ENCODE data around the gene ZNF235.
A peak's percentile ranks its signal among the peaks of the same experiment; 100 is the strongest.
"Not testable (repeated sequence)": the region's sequence is repeated elsewhere in the genome, so short reads cannot be mapped to it uniquely, and the experiment has no call there.

ZNF235 gene

GRCh38 chr19:44341794-44342193 is 37.0 kb upstream of the ZNF235 start:
- TF ChIP-seq ZNF843 (tag by site-specific recombination; IDR thresholded peaks at IDR 0.05) (no peak), ZBTB10 (tag by site-specific recombination; IDR thresholded peaks at IDR 0.05) (no peak), ZFHX2 (tag by site-specific recombination; conservative IDR thresholded peaks at IDR 0.05) (no peak)
- Histone ChIP-seq H3K4me1 (ENCODE audit: control insufficient read depth, insufficient read depth, low read length) (no peaks in the 10 kb centered on the region), H3K4me3 (ENCODE audit: low read depth, low read length) (no peak overlapping the region), H3K9me3 (ENCODE audit: control insufficient read depth, insufficient read depth, low read depth, low read length) (no peaks in the 10 kb centered on the region), H3K36me3 (ENCODE audit: control insufficient read depth in 2 of 2, insufficient read depth in 1 of 2, low read length in 2 of 2) (peaks cover 24 to 37% of the 10 kb centered on the region in 2 experiments), H3K27ac (ENCODE audit: extremely low read depth, low read depth, low read length) (no peak overlapping the region)
- ChIA-PET CTCF (interaction anchor here (1.0 kb wide), 1 partner anchor 241 kb away, joined by 4 read pairs; no protein-coding TSS in a partner anchor), POLR2A (no interaction called here)

- CTCF ChIA-PET = interaction anchor here (0.5 kb wide), 1 partner anchor 74 kb away, joined by 3 read pairs; no protein-coding TSS in a partner anchor
- TF ChIP-seq SETDB1 (IDR thresholded peaks at IDR 0.05; ENCODE audit: insufficient read length, low read length) (peak; percentile 77), ZNF280D (tag by site-specific recombination; IDR thresholded peaks at IDR 0.05) (peak; percentile 34; the same call in 1 of the 2 replicates), ZNF626 (tag by site-specific recombination; IDR thresholded peaks at IDR 0.05) (peak; percentile 40; the same call in 1 of the 2 replicates)
- H3K4me1 ChIP-seq (ENCODE audit: control insufficient read depth, insufficient read depth, low read length); H3K27ac ChIP-seq (ENCODE audit: extremely low read depth, low read depth, low read length); H3K9me3 ChIP-seq (ENCODE audit: control insufficient read depth, insufficient read depth, low read depth, low read length); POLR2A ChIA-PET; H3K4me3 ChIP-seq (ENCODE audit: low read depth, low read length): not testable (repeated sequence)
- H3K36me3 ChIP-seq (ENCODE audit: control insufficient read depth in 2 of 2, insufficient read depth in 1 of 2, low read length in 2 of 2) = peaks cover 70 to 91% of the 10 kb centered on the region in 2 experiments
Measured at GRCh38 chr19:44334639-44335038, 29.8 kb upstream of the ZNF235 start.

- H3K36me3 ChIP-seq (ENCODE audit: control insufficient read depth in 2 of 2, insufficient read depth in 1 of 2, low read length in 2 of 2) = peaks cover 73 to 97% of the 10 kb centered on the region in 2 experiments
- peaks cover 9% of the 10 kb centered on the region for H3K9me3 ChIP-seq (ENCODE audit: control insufficient read depth, insufficient read depth, low read depth, low read length)
Measured at GRCh38 chr19:44332145-44332544, 27.3 kb upstream of the ZNF235 start.

GRCh38 chr19:44315883-44316282 is 11.1 kb upstream of the ZNF235 start:
- TF ChIP-seq ZNF350 (tag by site-specific recombination; IDR thresholded peaks at IDR 0.05) (peak; percentile 76), ZBTB49 (tag by site-specific recombination; IDR thresholded peaks at IDR 0.05; ENCODE audit: low read depth) (no peak), BCL6B (tag by site-specific recombination; IDR thresholded peaks at IDR 0.05) (peak; percentile 47; the same call in 1 of the 2 replicates), ZNF112 (tag by site-specific recombination; IDR thresholded peaks at IDR 0.05) (peak; percentile 44; the same call in 1 of the 2 replicates)
- no peak overlapping the region for H3K4me3 ChIP-seq (ENCODE audit: low read depth, low read length)
- CTCF ChIA-PET = no interaction called here
- no peaks in the 10 kb centered on the region for H3K36me3 ChIP-seq (ENCODE audit: control insufficient read depth in 2 of 2, insufficient read depth in 1 of 2, low read length in 2 of 2)
- no peak overlapping the region for H3K27ac ChIP-seq (ENCODE audit: extremely low read depth, low read depth, low read length)
- H3K9me3 ChIP-seq (ENCODE audit: control insufficient read depth, insufficient read depth, low read depth, low read length) = peaks cover 9% of the 10 kb centered on the region
- POLR2A ChIA-PET = interaction anchor here (0.5 kb wide), 1 partner anchor 321 kb away, joined by 3 read pairs; no protein-coding TSS in a partner anchor
- peaks cover 4% of the 10 kb centered on the region; the same call in 1 of the 2 replicates for H3K4me1 ChIP-seq (ENCODE audit: control insufficient read depth, insufficient read depth, low read length)

More at GRCh38 chr19:44332145-44332544, 27.3 kb upstream of the ZNF235 start:
- Histone ChIP-seq H3K4me1 (ENCODE audit: control insufficient read depth, insufficient read depth, low read length) (no peaks in the 10 kb centered on the region), H3K27ac (ENCODE audit: extremely low read depth, low read depth, low read length) (no peak overlapping the region), H3K4me3 (ENCODE audit: low read depth, low read length) (no peak overlapping the region)
- TF ChIP-seq ZNF600 (tag by site-specific recombination; IDR thresholded peaks at IDR 0.05) (no peak), ZNF335 (tag by site-specific recombination; conservative IDR thresholded peaks at IDR 0.05) (no peak), SETDB1 (IDR thresholded peaks at IDR 0.05; ENCODE audit: insufficient read length, low read length) (peak; percentile 92), ZNF544 (tag by site-specific recombination; IDR thresholded peaks at IDR 0.05) (no peak), ZNF112 (tag by site-specific recombination; IDR thresholded peaks at IDR 0.05) (no peak)
- CTCF ChIA-PET = no interaction called here
- POLR2A ChIA-PET = no interaction called here

Measured in HEK293 (cell line).